Activated T-helper 9 cell treated with anti-CD3 and anti-CD28 coated beads, Interleukin-2, amount 50 U/mL, for 16 hours (primary cell): Measurements from ENCODE around the gene WDCP.

Experiments used
- DNase-seq: peaks from one replicate; pipeline ENCODE4 v3.0.0-alpha.2; 2020; ENCODE audit warnings: low read depth

WDCP gene

DNA sequence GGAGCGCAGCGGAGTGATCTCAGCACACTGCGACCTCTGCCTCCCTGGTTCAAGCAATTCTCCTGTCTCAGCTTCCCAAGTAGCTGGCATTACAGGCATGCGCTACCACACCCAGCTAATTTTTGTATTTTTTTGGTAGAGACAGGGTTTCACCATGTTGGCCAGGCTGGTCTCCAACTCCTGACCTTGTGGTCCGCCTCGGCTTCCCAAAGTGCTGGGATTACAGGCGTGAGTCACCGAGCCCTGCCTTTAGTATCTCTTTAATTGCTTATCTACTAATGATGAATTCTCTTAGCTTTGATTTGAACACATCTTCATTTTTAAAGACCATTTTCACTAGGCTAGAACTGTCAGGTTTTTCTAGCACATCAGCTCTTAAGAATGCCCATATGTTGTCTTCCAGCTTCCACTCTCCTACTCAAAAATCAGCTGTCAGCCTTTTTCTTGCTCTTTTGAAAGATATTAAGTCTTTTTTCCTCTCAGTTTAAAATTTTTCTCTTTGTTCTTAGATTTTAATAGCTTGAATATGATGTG, 53.4 kb downstream of the WDCP start:
- DNase-seq = no peak

DNA sequence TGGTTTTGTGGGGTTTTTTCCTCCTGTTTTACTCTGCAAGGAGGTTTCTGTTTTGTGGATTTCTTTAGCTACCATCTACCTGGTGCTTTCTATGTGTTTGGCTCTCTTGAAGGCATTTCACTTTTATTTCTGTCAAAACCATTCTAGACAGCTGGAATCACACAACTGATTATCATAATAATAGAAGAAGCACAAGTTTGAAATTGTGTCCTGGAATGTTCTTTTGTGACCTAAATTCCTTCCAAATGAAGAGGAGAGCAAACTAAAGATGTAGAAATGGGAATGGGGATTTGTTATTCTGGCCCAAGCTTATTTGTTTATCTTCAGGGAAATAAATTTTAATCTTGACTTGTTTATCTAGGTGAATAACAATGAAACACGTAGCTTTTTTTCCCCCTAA, 54.3 kb downstream of the WDCP start:
- no peak for DNase-seq

DNA sequence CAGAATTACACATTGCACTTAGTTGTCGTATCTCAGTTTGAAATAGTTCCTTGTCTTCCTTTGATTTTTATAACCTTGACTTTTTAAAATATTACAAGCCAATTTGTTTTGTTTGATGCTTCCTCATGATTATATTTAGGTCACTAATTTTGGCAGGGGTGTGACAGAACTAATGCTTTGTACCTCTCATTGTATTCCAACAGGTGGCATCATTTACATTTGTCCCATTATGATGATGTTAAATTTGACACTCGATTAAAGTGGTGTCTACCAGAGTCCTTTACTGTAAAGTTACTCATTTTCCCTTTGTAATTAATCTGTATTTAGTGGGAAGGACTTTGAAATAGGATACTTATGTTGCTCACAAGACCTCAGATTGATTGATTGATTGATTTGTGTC, 58.8 kb downstream of the WDCP start:
- DNase-seq = no peak
